Transverse colon (tissue), 4 donors: ENCODE data around the gene GHRHR.

Experiments
- CTCF ChIP-seq, 5 experiments: fragments of 200-600 bp in 3 of 5; fragments of 450-650 bp in 2 of 5; sonication (generic) in 3 of 5; IDR thresholded peaks; 1 replicate in 2 of 5; 2 replicates in 3 of 5; pipeline ENCODE4 v1.5.1; 2016 to 2017; ENCODE audit warnings: antibody characterized with exemption in 5 of 5, inconsistent platforms in 3 of 5, mild to moderate bottlenecking in 2 of 5, moderate library complexity in 1 of 5
- POLR2A ChIP-seq: fragments of 450-650 bp; IDR thresholded peaks from one replicate; pipeline ENCODE4 v1.6.1; 2016; ENCODE audit warnings: antibody characterized with exemption, mild to moderate bottlenecking, moderate library complexity
- POLR2AphosphoS5 ChIP-seq, 3 donors: sonication (generic); formaldehyde crosslinking; IDR thresholded peaks; one replicate each; pipeline ENCODE4 v1.6.1; 2016; ENCODE audit warnings: antibody characterized with exemption in 3 of 3

GRCh38 chr7:30918676-30919075 lies 45.1 kb upstream of the GHRHR start:
- TF ChIP-seq CTCF (IDR thresholded peaks at IDR 0.05): no peak
- no peak for TF ChIP-seq POLR2A
- no peak for TF ChIP-seq POLR2AphosphoS5 (IDR thresholded peaks at IDR 0.05)
